Ramos (cell line): Measurements from ENCODE around the gene PCNT.
"Not testable (repeated sequence)": the region's sequence is repeated elsewhere in the genome, so short reads cannot be mapped to it uniquely, and the experiment has no call there.

Source experiments
- in situ Hi-C: fragments of 300-500 bp; cut with MboI; formaldehyde crosslinking; loops from one replicate; pipeline ENCODE4 v1.14.3; 2022; ENCODE audit warnings: low sequenced_read_pairs; ENCODE audit not compliant: unreplicated experiment

The PCNT gene

GRCh38 chr21:46421191-46421750 lies 97.3 kb downstream of the PCNT start:
- in situ Hi-C loops = no loop called here

DNA sequence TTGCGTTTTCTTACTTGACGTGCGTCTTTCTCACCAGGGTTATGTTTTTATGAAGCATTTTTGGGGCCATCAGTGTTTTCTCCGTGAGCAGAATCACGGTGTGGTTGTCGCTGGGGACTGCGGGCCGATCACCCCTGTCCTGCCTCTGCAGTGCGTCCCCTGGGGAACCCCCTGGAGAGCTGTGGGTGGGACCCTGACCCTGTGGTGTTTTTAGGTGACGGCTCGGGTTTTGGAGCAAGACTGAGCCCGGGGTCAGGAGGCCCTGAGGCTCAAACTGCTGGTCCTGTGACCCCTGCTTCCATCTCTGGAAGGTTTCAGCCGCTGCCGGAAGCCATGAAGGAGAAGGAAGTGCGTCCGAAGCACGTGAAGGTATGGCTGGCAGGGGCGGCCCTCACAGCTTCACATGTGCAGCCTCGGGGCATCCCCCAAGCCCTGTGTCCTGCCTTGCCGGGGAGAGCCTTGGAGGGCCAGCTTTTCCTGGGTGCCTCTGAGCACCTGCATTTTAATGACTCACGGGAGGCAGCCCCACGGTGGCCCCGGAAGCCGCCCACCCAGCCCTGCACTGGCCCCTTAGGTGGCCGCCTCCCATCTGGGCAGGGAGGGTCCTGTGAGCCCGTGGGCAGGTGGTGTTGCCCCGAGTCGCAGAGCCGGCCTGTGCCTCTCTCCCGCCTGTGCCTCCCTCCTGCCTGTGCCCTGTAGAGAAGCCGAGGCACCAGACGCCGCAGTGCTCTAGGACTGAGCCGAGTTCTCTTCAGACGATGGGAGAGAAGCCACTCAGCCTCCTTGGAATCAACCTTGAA lies 98.0 kb downstream of the PCNT start:
- in situ Hi-C loops = no loop called here

GRCh38 chr21:46422636-46423241 lies 98.8 kb downstream of the PCNT start:
- in situ Hi-C loops = no loop called here

DNA sequence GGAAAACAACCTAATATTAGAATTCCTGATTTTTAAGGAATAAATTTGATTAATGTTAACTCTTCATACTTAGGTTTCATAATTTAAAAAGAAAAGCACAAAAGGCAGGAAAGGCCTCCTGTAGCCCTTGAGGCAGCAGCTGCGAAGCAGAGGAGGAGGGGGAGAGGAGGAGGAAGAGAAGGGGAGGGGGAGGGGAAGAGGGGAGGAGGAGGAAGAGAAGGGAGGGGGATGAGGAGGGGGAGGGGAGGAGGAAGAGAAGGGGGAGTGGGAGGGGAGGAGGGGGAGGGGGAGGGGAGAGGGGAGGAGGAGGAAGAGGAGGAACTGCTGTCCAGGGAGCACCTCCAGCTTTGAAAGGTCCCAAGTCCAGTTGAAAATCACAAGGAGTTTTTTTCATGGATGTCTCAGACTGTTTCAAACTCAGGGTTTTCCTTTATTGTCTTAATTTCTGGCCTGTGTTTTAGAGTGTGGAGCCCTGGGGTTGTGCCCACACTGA lies 99.6 kb downstream of the PCNT start:
- in situ Hi-C loops = no loop called here

DNA sequence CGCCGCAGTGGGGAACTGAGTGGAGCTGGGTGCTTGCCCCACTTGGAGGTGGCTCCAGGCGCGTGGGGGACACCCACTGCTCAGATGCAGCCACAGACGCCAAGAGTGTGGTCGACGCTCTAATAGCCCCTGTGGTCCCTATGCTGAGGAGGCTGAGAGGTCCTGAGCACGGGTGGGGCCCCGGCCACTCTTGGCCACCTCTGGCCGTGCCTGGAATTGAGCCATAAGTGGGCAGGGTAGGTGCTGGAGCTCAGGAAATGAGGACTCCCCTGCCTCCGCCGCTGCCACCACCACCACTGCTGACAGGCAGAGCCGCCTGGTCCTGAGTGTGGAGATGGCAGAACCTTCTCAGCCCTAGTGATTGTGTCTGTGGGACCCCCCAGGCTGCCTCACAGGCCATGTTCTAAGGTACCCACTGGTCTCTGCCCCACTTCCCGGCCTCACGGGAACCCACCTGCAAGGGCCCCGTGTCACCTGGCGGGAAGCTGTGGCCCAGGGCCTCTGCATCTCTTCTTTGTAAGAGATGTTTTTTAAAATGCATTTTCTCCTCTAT lies 100.2 kb downstream of the PCNT start:
- in situ Hi-C loops = no loop called here

DNA sequence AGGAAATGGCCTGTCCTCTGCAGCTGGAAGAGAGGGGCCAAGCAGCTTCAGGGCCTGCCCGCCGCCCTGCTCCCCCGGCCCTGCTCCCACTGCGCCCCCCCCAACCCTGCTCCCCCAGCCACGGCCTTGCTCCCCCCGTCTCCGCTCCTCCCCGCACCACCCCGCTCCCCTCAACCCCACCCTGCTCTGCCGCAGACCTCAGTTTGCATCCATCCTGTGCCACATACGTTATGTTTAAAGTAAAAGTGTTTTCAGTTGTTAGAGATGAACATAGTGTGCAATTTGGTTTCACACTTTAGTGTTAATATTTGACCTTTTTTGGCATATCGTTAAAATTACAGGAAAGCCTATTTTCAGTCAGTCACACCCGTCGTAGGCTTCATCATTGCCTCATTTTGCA lies 100.7 kb downstream of the PCNT start:
- in situ Hi-C loops = no loop called here

DNA sequence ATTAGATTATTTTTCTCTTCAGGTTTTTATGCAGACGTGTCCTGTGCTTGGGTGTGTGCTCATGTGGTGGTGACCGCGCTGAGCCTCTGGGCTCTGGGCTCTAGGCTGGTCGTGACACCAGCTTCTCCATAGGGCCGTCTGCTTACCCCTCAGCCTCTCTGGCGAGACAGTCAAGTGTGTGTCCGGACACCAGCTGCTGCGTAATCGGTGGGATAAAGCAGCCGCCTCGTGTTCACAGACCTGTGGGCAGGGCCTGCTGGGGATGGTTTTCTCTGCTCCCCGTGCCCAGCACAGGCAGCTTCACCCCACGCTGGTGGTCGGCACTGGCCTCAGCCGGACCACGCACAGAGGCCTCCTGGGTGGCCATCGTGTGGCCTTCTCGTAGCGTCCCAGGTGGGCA lies 101.1 kb downstream of the PCNT start:
- in situ Hi-C loops = no loop called here

DNA sequence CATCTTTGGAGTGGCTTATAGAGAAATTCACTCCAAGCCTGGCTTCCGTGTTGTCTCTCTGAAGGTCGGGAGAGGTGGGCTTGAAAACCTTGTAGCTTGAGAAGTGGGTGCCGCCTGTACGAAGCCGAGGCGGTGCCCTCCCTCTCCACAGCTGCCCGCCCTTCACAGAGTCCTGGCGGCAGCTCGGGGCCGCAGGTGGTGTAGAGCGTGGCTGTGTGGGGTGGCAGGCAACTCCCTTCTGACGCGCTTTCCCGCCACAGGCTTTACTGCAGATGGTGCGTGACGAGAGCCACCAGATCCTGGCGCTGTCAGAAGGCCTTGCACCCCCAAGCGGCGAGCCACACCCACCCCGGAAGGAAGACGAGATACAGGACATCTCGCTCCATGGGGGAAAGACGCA lies 101.6 kb downstream of the PCNT start:
- in situ Hi-C loops = no loop called here

GRCh38 chr21:46426313-46427046 lies 102.5 kb downstream of the PCNT start:
- in situ Hi-C loops = no loop called here

DNA sequence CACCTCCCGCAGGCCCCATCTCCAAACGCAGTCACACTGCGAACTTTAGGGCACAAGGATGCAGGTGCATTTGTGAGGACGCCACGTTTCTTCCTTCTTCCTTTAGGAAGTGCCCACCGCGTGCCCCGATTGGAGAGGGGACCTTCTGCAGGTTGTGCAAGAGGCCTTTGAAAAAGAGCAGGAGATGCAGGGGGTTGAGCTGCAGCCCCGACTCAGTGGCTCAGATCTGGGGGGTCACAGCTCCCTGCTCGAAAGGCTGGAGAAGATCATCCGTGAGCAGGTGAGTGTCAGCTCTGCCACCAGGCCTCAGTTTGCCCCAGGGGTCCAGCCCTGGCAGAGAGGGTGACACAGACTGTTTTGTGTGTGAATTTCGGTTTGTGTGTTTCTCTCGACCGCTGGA lies 103.6 kb downstream of the PCNT start:
- in situ Hi-C loops = no loop called here

DNA sequence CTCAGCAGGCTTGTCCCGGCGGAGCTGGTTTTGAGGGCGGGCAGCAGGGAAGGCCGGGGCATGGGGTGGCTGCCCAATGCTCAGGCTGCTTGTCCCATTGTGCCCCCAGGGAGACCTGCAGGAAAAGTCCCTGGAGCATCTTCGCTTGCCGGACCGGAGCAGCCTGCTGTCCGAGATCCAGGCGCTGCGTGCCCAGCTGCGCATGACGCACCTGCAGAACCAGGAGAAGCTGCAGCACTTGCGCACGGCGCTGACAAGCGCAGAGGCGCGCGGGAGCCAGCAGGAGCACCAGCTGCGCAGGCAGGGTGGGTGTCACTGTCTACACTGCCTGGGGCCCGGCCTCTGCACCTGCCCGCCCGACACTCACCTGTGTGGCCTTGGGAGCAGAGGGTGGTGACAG lies 104.3 kb downstream of the PCNT start:
- in situ Hi-C loops = no loop called here

DNA sequence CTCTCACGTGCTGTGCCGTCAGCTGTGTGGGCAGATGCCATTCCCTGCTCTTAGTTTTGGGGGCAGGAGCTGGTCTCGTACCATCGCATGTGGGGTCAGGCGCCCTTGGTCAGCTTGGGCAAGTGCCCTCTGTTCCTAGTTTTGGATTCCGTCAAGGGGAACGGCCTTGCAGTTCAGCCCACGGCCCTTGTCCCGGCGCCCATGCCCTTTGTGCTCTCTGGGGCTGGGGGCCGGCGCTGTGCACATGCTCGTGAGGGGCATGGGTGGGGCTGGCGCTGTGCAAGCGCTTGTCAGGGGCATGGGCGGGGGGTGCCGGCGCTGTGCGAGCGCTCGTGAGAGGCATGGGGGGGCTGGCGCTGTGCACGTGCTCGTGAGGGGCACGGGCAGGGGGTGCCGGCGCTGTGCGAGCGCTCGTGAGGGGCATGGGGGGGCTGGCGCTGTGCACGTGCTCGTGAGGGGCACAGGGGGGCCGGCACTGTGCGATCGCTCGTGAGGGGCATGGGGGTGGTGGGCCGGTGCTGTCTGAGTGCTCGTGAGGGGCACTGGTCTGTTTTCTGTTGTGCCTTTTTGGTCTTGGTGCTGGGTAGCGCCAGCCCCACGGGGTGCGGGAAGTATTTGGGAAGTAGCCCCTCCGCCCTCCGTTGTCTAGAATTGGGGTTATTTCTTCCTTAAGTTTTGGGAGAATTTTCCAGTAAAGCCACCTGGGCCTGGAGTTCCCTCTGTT lies 105.2 kb downstream of the PCNT start:
- in situ Hi-C loops = no loop called here

DNA sequence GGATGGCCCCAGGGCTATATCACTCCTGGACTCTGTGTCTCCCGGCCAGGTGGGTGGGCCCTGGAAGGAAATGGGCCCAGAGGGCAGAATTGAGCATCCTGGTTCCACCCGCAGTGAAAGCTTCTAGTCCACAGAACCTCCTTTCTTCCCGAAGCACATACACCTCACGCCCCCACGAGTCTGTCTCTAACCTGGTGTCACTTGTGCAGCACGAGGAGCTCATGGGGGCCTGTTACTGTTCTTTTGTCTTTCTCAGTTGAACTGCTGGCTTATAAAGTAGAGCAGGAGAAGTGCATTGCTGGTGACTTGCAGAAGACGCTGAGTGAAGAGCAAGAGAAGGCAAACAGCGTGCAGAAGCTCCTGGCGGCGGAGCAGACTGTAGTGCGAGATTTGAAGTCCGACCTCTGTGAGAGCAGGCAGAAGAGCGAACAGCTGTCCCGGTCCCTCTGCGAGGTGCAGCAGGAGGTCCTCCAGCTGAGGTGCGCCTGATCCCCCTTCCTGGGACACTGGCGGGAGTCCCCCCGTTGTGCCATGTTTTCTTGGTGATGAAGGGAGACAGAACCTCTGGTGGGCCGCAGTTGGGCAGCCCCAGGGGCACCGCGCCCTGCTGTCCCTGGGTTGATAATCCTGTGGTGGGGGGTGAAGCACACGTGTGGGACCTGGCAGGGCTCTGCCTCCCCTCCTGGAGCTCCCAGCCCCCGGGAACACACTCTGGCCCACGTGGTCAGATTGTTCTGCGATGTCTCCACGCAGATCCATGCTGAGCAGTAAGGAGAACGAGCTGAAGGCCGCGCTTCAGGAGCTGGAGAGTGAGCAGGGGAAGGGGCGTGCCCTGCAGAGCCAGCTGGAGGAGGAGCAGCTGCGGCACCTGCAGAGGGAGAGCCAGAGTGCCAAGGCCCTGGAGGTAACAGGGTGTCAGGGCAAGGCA lies 106.1 kb downstream of the PCNT start:
- in situ Hi-C loops = no loop called here

DNA sequence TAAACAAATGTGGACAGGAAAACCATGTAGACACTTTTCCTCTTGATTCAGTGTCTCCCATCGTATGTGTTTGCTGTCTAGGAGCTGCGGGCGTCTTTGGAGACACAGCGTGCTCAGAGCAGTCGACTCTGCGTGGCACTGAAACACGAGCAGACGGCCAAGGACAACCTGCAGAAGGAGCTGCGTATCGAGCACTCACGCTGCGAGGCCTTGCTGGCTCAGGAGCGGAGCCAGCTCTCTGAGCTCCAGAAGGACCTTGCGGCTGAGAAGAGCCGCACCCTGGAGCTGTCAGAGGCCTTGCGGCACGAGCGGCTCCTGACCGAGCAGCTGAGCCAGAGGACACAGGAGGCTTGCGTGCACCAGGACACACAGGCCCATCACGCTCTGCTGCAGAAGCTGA lies 107.5 kb downstream of the PCNT start:
- in situ Hi-C loops = no loop called here

DNA sequence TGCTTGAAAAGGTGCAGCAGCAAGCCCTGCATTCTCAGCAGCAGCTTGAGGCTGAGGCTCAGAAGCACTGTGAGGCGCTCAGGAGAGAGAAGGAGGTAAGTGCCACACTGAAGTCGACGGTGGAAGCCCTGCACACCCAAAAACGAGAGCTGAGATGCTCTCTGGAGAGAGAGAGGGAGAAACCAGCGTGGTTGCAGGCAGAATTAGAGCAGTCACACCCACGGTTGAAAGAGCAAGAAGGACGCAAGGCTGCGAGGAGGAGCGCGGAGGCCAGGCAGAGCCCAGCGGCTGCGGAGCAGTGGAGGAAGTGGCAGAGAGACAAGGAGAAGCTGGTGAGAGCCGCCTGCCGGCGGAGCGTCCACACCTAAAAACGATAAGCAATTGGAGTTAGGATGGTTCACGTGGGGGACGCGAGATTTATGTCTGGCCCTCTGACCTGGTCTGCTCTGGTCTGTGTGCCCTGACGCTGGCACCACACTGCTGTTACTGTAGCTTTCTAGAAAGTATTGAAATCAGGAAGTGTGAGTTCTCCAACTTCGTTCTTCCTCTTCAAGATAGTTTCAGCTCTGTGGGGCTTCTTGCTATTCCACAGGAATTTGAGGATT lies 108.0 kb downstream of the PCNT start:
- in situ Hi-C loops = no loop called here

DNA sequence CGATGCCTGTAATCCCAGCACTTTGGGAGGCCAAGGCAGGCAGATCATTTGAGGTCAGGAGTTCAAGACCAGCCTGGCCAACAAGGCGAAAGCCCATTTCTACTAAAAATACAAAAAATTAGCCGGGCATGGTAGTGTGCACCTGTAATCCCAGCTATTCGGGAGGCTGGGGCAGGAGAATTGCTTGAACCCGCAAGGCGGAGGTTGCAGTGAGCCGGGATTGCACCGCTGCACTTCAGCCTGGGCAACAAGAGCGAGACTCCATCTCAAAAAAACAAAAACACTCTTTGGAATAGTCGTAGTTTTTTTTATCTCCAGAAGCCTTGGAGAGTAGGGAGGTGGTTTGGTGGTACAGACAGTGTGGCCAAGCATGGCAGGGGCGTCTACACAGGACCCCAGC lies 109.2 kb downstream of the PCNT start:
- in situ Hi-C loops = not testable (repeated sequence)

DNA sequence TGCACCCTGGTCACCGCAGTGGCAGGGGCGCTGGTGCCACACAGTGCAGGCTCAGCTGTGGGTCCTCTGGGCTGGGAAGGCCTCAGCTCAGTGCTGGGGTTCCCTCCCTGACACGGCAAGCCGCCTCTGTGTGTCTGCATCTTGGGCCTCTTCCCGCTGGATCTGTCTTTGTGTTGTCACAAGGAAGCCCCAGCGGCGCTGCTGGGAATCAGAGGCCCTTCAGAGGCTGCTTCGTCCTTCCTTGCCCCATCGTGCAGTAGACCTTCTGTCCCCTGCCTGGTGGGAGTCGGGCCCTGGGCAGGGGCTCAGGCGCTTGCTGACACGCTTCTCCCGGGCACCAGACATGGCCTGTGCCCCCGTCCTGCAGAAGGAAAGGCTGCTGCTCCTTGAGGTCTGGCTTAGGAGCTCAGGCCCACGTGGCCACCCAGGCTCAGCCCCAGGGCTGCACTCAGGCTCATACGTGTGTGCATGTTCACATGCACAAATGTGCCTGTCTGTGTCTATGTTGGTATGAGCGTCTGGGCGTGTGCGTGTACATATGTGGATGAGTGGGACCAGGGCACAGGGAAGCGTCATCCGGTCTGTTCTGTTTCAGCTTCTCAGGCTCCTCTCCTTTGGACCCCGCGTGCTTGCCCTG lies 110.5 kb downstream of the PCNT start:
- in situ Hi-C loops = no loop called here

GRCh38 chr21:46435786-46436227 lies 111.9 kb downstream of the PCNT start:
- in situ Hi-C loops = no loop called here
